ENCODE results near the gene MON2.

Gene MON2

GRCh38 chr12:62642486-62642885 is 175.9 kb downstream of the MON2 start:
- no peak overlapping the region for H3K27ac ChIP-seq
- TF ChIP-seq CTCF (conservative IDR thresholded peaks at IDR 0.05) = no peak

GRCh38 chr12:62643486-62643885 is 176.9 kb downstream of the MON2 start:
- H3K27ac ChIP-seq = no peak overlapping the region
- TF ChIP-seq CTCF (conservative IDR thresholded peaks at IDR 0.05) = no peak

- no peak for TF ChIP-seq CTCF (conservative IDR thresholded peaks at IDR 0.05)
- no peak overlapping the region for H3K27ac ChIP-seq
These were observed 179.9 kb downstream of the MON2 start for GRCh38 chr12:62646566-62646965.

- no peak for TF ChIP-seq CTCF (conservative IDR thresholded peaks at IDR 0.05)
- no peak overlapping the region for H3K27ac ChIP-seq
These were observed 181.0 kb downstream of the MON2 start for GRCh38 chr12:62647586-62647985.

GRCh38 chr12:62649412-62650138 is 182.9 kb downstream of the MON2 start:
- no peak for TF ChIP-seq CTCF (conservative IDR thresholded peaks at IDR 0.05)
- no peak overlapping the region for H3K27ac ChIP-seq
